GM12878 (cell line): ENCODE results near the gene MED19. TPM values are rescaled to one million over a fixed set of nuclear protein-coding genes. Genes with fewer than 3 reads are reported as not detected.
"Not testable (repeated sequence)": the region's sequence is repeated elsewhere in the genome, so short reads cannot be mapped to it uniquely, and the experiment has no call there.

Experiments used
- ATAC-seq: fragments of 200-7000 bp; cut with Tn5 transposase; 3 replicates; pipeline ENCODE4 v1.9.1; 2020; ENCODE audit warnings: mild to moderate bottlenecking, moderate library complexity
- BruUV-seq: library from RNA; stranded (reverse); fragments of 400-500 nt; replicated peaks from 2 replicates; lab custom pipeline; 2021; lab: Mats Ljungman, UMichigan
- CTCF ChIA-PET: fragments of 300-600 bp; sonication (Branson Sonifier 250); formaldehyde crosslinking; extraction: SDS; loops from one replicate; lab custom pipeline; 2021; ENCODE audit warnings: inconsistent platforms; lab: Yijun Ruan, JAX
- POLR2A ChIA-PET: fragments of 350-600 bp; formaldehyde crosslinking; extraction: SDS; loops from one replicate; lab custom pipeline; 2021; ENCODE audit warnings: inconsistent platforms; lab: Charles Lee
- RAD21 ChIA-PET: fragments of 300-600 bp; sonication (Branson Sonifier 250); formaldehyde crosslinking; loops from one replicate; lab custom pipeline; 2023; ENCODE audit warnings: antibody characterized with exemption; ENCODE audit not compliant: unreplicated experiment; lab: Charles Lee
- SMC1A ChIA-PET: fragments of 300-600 bp; sonication (Branson Sonifier 250); formaldehyde crosslinking; loops from one replicate; lab custom pipeline; 2023; ENCODE audit not compliant: unreplicated experiment, uncharacterized antibody; lab: Charles Lee
- DNase-seq: peaks from one replicate; pipeline ENCODE4 v3.0.0-alpha.2; 2011; ENCODE audit warnings: low read depth, low spot score
- FAIRE-seq: peaks from 3 replicates; lab custom pipeline; 2011; peaks lifted over from hg19 to GRCh38; lab: Jason Lieb, UNC
- H2AFZ ChIP-seq: 2 replicates; pipeline ENCODE4 v1.6.0; 2011; ENCODE audit warnings: low read depth, low read length, control low read depth; ENCODE audit not compliant: control insufficient read depth
- H3K27ac ChIP-seq: 2 replicates; pipeline ENCODE4 v1.5.1; 2011; ENCODE audit warnings: control low read depth; ENCODE audit not compliant: control insufficient read depth, insufficient read depth
- H3K27me3 ChIP-seq, 2 experiments: replicated peaks in 1 of 2; 2 replicates each; pipeline versions ENCODE4 v1.6.0 to v1.6.1; 2011; ENCODE audit warnings: low read length in 1 of 2; ENCODE audit not compliant: control insufficient read depth in 2 of 2, insufficient read depth in 2 of 2
- H3K36me3 ChIP-seq, 2 experiments: 2 replicates each; pipeline ENCODE4 v1.5.1; 2011; ENCODE audit warnings: low read length in 1 of 2; ENCODE audit not compliant: control insufficient read depth in 2 of 2, insufficient read depth in 2 of 2
- H3K4me1 ChIP-seq: 2 replicates; pipeline ENCODE4 v1.6.1; 2011; ENCODE audit warnings: mild to moderate bottlenecking, low read length, moderate library complexity, mixed read lengths; ENCODE audit not compliant: control insufficient read depth, insufficient read depth
- H3K4me2 ChIP-seq: 2 replicates; pipeline ENCODE4 v1.6.0; 2011; ENCODE audit warnings: control low read depth; ENCODE audit not compliant: control insufficient read depth, insufficient read depth
- H3K4me3 ChIP-seq: fragments of 200-600 bp; sonication (generic); 2 replicates; pipeline ENCODE4 v1.5.1; 2016
- H3K79me2 ChIP-seq: 2 replicates; pipeline ENCODE4 v1.6.0; 2011; ENCODE audit warnings: low read length; ENCODE audit not compliant: control insufficient read depth, insufficient read depth
- H3K9ac ChIP-seq: 2 replicates; pipeline ENCODE4 v1.8.0; 2011; ENCODE audit warnings: low read length, control low read depth, mixed read lengths; ENCODE audit not compliant: control insufficient read depth, insufficient read depth
- H3K9me3 ChIP-seq: replicated peaks from 3 replicates; pipeline ENCODE4 v1.5.1; 2011; ENCODE audit warnings: mild to moderate bottlenecking, low read length; ENCODE audit not compliant: control insufficient read depth, insufficient read depth
- H4K20me1 ChIP-seq: 2 replicates; pipeline ENCODE4 v1.6.0; 2011; ENCODE audit not compliant: control insufficient read depth, insufficient read depth
- ASH2L ChIP-seq: fragments of 300-600, 200-600 bp; sonication (generic); IDR thresholded peaks from 2 replicates; pipeline ENCODE4 v1.6.1; 2017; ENCODE audit warnings: low read depth, mild to moderate bottlenecking, borderline replicate concordance
- IKZF2 ChIP-seq, 2 experiments: fragments of 450-650 bp; IDR thresholded peaks; 2 replicates each; pipeline ENCODE4 v1.6.1; 2017; ENCODE audit warnings: mild to moderate bottlenecking in 2 of 2, moderate library complexity in 2 of 2
- JUNB ChIP-seq: IDR thresholded peaks from 2 replicates; pipeline ENCODE4 v1.6.1; 2016; ENCODE audit warnings: antibody characterized with exemption, mild to moderate bottlenecking
- RUNX3 ChIP-seq: IDR thresholded peaks from 2 replicates; pipeline ENCODE4 v1.6.1; 2012; ENCODE audit warnings: low read length, inconsistent platforms
- WGBS: methylation state at CpG from one replicate; pipeline ENCODE4 v1.1.6; 2016; ENCODE audit warnings: low lambda C conversion rate; ENCODE audit not compliant: insufficient replicate concordance, insufficient coverage; ENCODE audit errors: missing lambda C conversion rate; 5-methylcytosine and 5-hydroxymethylcytosine counted together
- in situ Hi-C: fragments of 300-500 bp; cut with MboI; formaldehyde crosslinking; loops from 9 replicates; pipeline ENCODE4 v1.14.3; 2018; ENCODE audit warnings: mixed read lengths
- intact Hi-C: fragments of 100-400 bp; cut with micrococcal nuclease; formaldehyde crosslinking; loops from one replicate; pipeline ENCODE4 v1.14.2; 2022; ENCODE audit not compliant: unreplicated experiment
- polyA plus RNA-seq, 11 experiments: library from polyadenylated mRNA; depleted of rRNA in 4 of 11; unstranded in 6 of 11; stranded (reverse) in 5 of 11; fragments of >200 nt; fragmentation: Nextera tagmentation in 4 of 11; fragmentation: Illumina TruSeq in 1 of 11; extraction: Ambion mirVana in 4 of 11; extraction: Trizol in 1 of 11; gene quantifications; 1 replicate in 1 of 11; 2 replicates in 10 of 11; pipeline versions ENCODE4 v1.2.1 to v1.2.3, GENCODE V29; 2011 to 2016; ENCODE audit warnings: inconsistent platforms in 2 of 11, missing spikeins in 2 of 11, low read depth in 1 of 11
- total RNA-seq, 4 experiments: library from RNA; depleted of rRNA in 3 of 4; stranded (reverse); fragments of >200 nt in 3 of 4; fragmentation: Illumina TruSeq in 1 of 4; extraction: Trizol in 1 of 4; gene quantifications; 2 replicates each; pipeline versions ENCODE4 v1.2.1 to v1.2.3, GENCODE V29; 2013 to 2021

Gene MED19
- total and polyA plus RNA-seq, 10 of the 15 experiments (the other 5 are each of a cell fraction or from before 2014, with no cell fraction given) = 4.9 to 28.2 (median 17.3) TPM

DNA sequence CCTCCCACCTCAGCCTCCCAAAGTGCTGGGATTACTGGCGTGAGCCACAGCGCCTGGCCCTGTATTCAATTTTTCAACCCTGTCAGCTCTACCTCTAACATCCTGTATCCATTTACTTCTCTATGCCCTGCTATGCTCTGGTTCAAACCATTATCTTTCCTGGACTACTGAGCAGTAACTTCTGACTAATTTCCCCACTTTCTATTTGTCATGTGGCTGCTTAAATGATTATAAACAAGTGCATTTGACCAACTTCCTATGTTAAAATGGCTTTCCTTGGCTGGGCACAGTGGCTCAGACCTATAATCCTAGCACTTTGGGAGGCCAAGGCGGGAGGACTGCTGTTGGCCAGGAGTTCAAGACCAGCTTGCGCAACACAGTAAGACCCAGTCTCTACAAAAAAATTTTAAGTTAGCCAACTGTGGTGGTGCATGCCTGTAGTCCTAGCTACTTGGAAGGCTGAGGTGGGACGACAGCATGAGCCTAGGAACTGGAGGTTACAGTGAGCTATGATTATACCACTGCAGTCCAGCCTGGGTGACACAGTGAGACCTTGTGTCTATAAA is 2.1 kb downstream of the MED19 start:
- RAD21 ChIA-PET = interaction anchor here (1.0 to 1.6 kb wide), 3 partner anchors 36 to 91 kb away, joined by 4 to 6 read pairs (median 4); no protein-coding TSS in a partner anchor
- Histone ChIP-seq H2AFZ (no peak overlapping the region), H3K4me1 (peaks cover 4% of the 10 kb centered on the region), H3K9me3 (no peaks in the 10 kb centered on the region), H3K36me3 (peaks cover 0 to 4% of the 10 kb centered on the region in 2 experiments; a peak in 1 of 4 replicates), H3K79me2 (peaks cover 48% of the 10 kb centered on the region), H3K4me2 (no peak overlapping the region), H4K20me1 (no peaks in the 10 kb centered on the region), H3K27me3 (no peaks in the 10 kb centered on the region), H3K4me3 (no peak overlapping the region), H3K27ac (no peak overlapping the region), H3K9ac (no peak overlapping the region)
- SMC1A ChIA-PET = interaction anchor here (0.9 to 2.0 kb wide), 6 partner anchors 11 to 91 kb away, joined by 3 to 11 read pairs (median 4); no protein-coding TSS in a partner anchor
- in situ Hi-C loops (no loop called here), intact Hi-C loops (loop anchor here (5.0 kb wide), 1 partner anchor 143 kb away; the partner anchor contains the start of gene UBE2L6)
- BruUV-seq = no TSS peak
- no peak for DNase-seq
- CTCF ChIA-PET = interaction anchor here (1.1 to 3.1 kb wide), 6 partner anchors 31 to 814 kb away, joined by 3 to 22 read pairs (median 4); partner anchors contain the start of gene SELENOH
- TF ChIP-seq JUNB = peak; percentile 62
- TF ChIP-seq ASH2L = no peak
- 0 out of 4 replicates have a peak, but pooled peaks of 1 of the 2 experiments have one; percentile 25 for TF ChIP-seq IKZF2 (IDR thresholded peaks at IDR 0.05)
- TF ChIP-seq RUNX3 = peak; percentile 48; the same call in 1 of the 2 replicates
- no peak for ATAC-seq
- FAIRE-seq = no peak
- POLR2A ChIA-PET = interaction anchor here (0.6 to 1.2 kb wide), 5 partner anchors 11 to 92 kb away, joined by 3 to 6 read pairs (median 3); no protein-coding TSS in a partner anchor
- 62% methylated on average over 5 of the region's 5 CpGs for WGBS

GRCh38 chr11:57705432-57705831 is 6.6 kb downstream of the MED19 start:
- H2AFZ ChIP-seq, H3K4me3 ChIP-seq, H3K27ac ChIP-seq, DNase-seq, H3K27me3 ChIP-seq, H3K9me3 ChIP-seq, H4K20me1 ChIP-seq, ATAC-seq, in situ Hi-C loops, H3K9ac ChIP-seq, FAIRE-seq, BruUV-seq, H3K79me2 ChIP-seq, H3K4me1 ChIP-seq, POLR2A ChIA-PET, intact Hi-C loops, H3K4me2 ChIP-seq, RAD21 ChIA-PET: not testable (repeated sequence)
- 90% methylated on average over 6 of the region's 8 CpGs for WGBS
- CTCF ChIA-PET = interaction anchor here (2.4 kb wide), 1 partner anchor 95 kb away, joined by 8 read pairs; no protein-coding TSS in a partner anchor
- SMC1A ChIA-PET = interaction anchor here (0.9 to 2.9 kb wide), 4 partner anchors 9 to 95 kb away, joined by 4 to 9 read pairs (median 6); no protein-coding TSS in a partner anchor
- peaks cover 3 to 20% of the 10 kb centered on the region in 2 experiments for H3K36me3 ChIP-seq
